Fibroblast of the aortic adventitia (primary cell): Measurements from ENCODE around the gene ATP8B3. TPM values are rescaled to one million over a fixed set of nuclear protein-coding genes. Genes with fewer than 3 reads are reported as not detected.

Source experiments
- DNase-seq: peaks from one replicate; pipeline ENCODE4 v3.0.0-alpha.2; 2010; ENCODE audit warnings: low read depth
- H3K4me3 ChIP-seq: 2 replicates; pipeline ENCODE4 v1.5.1; 2011; ENCODE audit warnings: low read depth, mild to moderate bottlenecking, control low read depth, low read length, moderate library complexity
- total RNA-seq: library from RNA; depleted of rRNA; stranded (reverse); fragments of >200 nt; gene quantifications from 2 replicates; pipeline ENCODE4 v1.2.3, GENCODE V29; 2012; ENCODE audit warnings: low replicate concordance
- TF ChIP-seq, protein P1 (sequence below): IDR thresholded peaks from 2 replicates; pipeline ENCODE4 v1.5.1; 2011; ENCODE audit warnings: mild to moderate bottlenecking, low read length, control low read depth, inconsistent platforms; ENCODE audit not compliant: insufficient read depth

Gene ATP8B3
- total RNA-seq, 1 donor = 3.3 TPM

DNA sequence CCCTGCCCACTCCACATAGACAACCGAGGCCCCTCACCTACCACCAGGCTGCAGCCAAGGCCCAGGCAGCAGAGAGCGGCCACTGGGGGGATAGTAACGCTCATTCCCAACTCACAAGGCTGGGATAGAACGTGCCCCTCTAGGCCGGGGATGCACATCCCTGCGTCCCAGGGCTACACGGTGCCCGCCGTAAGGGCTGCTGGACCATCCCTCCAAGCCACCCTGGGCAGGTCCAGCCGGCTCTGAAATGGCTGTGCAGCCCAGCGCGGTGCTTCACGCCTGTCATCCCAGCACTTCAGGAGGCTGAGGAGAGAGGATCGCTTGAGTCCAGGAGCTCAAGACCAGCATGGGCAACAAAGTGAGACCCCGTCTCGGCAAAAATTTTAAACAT lies 33.0 kb upstream of the ATP8B3 start:
- DNase-seq = no peak
- H3K4me3 ChIP-seq = no peak overlapping the region
- TF ChIP-seq, protein P1, sequence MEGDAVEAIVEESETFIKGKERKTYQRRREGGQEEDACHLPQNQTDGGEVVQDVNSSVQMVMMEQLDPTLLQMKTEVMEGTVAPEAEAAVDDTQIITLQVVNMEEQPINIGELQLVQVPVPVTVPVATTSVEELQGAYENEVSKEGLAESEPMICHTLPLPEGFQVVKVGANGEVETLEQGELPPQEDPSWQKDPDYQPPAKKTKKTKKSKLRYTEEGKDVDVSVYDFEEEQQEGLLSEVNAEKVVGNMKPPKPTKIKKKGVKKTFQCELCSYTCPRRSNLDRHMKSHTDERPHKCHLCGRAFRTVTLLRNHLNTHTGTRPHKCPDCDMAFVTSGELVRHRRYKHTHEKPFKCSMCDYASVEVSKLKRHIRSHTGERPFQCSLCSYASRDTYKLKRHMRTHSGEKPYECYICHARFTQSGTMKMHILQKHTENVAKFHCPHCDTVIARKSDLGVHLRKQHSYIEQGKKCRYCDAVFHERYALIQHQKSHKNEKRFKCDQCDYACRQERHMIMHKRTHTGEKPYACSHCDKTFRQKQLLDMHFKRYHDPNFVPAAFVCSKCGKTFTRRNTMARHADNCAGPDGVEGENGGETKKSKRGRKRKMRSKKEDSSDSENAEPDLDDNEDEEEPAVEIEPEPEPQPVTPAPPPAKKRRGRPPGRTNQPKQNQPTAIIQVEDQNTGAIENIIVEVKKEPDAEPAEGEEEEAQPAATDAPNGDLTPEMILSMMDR = no peak

DNA sequence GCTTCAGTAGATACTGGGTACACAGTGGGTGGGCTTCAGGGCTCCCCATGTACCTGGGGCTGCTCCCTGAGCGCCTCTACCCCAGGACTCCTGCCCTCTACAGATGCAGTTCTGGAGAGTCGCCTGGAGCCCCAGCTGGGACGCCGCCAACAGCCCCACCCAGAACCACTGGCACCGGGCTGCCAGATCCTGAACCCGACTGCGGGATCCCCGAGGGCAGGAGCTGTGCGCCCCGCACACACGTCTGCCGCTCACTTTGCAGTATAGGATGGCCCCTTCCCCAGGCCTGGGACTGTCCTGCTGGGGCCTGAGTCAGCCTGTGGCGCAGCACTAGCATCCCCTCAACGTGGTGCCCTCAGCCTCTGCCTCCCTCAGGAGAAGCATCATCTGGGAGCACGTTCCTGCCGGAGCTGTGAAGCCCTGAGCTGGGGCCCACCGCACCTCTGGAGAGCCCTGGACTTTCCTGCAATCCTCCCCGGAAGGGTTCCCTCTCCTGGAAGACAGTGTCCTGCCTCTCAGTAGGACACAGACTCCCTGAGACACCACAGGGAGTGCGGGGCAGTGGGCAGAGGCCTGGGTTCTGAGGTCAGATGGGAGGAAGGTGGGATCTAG lies 32.5 kb upstream of the ATP8B3 start:
- no peak for DNase-seq
- H3K4me3 ChIP-seq = no peak overlapping the region
- TF ChIP-seq, protein P1 = no peak

DNA sequence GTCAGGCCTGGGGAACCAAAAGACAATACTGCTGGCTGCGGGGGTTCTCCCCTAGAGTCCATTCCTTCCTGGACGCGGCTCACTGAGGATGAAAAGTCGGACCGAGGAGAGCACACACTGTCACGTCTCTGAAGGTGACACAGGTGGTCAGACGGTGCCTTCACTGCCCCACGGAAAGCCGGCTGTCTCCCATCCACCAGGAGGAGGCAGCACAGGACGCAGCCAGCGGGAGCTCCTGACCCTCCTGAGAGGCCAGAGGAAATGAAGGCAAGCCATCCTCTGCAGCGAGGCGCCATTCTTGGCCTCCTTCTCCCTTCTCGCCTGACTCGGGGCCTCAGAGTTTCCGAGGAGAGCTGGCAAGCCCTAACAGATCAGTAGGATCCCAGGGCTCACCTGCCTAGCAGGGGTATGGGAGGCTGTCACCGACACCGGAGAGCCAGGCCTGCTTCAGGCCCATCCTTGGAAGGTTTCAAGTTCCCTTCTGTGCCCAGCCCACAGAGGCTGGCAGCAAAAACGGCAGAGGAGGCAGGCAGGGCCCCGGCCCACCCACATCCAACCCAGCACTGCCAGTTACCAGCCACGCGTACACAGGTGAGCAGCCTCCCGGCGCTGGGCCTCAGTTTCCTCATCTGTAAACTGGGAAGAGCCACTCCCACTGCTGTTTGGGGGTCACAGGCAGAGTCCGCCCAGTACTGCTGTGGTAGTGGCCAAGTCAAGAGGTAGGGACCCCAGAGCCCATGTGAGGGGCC lies 31.7 kb upstream of the ATP8B3 start:
- TF ChIP-seq, protein P1 = no peak
- no peak overlapping the region for H3K4me3 ChIP-seq
- no peak for DNase-seq

DNA sequence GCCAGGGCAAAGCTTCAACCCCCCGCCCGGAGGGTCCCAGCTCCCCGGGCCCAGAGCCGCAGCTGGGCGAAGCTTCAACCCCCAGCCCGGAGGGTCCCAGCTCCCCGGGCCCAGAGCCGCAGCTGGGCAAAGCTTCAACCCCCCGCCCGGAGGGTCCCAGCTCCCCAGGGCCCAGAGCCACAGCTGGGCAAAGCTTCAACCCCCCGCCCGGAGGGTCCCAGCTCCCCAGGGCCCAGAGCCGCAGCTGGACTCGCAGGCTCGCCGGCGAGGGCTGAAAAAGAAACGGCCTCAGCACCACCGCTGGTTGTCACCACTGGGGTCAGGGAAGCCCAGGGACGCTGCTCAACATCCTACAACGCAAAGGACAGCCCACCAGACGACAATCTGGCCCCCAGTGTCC lies 31.0 kb upstream of the ATP8B3 start:
- TF ChIP-seq, protein P1 = no peak

DNA sequence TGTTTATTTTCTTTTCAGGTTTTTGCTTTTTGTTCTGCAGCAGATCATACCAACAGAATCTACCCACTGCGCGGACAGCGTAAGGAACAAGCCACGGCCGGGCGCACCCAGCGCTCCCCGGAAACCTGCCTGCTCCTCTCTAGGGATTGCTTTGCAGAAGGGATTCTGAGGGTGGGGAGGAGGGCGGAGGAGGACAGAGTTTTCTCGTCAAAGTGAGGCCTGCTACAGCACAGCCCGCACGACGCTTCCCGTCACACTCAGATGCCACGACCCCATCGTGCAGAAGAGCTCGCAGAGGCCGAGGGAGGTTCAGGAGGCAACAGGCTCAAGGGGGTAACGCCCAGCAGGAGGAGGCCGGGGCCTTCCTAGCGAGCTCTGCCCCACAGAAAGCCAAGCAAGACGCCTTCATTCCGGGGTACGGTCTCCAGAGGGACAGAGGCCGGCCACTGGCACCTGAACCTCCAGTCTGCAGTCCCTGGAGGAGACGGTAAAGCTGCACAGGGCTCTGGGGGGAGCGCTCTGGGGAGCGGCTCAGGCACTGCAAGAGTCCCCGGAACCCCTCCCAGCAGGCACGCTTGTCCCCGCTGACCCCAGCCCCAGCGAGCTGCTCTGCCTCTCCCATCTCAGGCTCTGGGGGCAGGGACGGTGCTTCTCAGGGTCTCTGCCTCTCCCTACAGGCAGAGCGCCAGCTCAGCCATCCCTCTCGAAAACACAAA lies 29.3 kb upstream of the ATP8B3 start:
- TF ChIP-seq, protein P1 = no peak
- no peak for DNase-seq
- no peak overlapping the region for H3K4me3 ChIP-seq

More for the DNA sequence above, 31.0 kb upstream of the ATP8B3 start:
- no peak overlapping the region for H3K4me3 ChIP-seq
- no peak for DNase-seq

DNA sequence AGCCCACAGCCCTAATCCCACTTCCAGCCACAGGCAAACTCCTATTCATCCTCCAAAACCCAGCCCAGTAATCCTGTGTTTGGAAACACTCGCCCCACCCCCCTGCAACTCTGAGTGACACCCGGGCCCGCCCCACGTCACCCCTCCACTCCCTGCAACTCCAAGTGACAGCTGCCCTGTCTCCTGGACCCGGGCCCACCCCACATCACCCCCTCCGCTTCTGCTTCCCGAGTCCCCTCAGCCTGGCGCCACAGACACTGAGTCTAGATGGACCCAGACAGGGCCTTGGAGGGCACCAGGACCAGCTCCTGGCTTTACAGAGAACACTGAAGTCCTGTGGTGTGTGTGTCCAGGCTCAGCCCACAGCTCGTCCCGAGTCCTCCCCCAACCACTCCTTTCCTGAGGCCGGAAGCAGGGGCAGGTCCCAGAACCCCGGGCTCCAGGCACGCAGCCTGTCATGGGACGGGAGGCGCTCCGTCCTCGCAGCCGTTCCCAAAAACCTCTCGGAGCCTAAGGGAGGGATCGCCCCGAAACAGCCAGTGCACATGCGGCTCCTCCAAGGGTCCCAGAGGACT lies 28.6 kb upstream of the ATP8B3 start:
- TF ChIP-seq, protein P1 = no peak
- H3K4me3 ChIP-seq = no peak overlapping the region
- no peak for DNase-seq
